Astrocyte of the spinal cord (primary cell): ENCODE data around the gene C10orf143.

Experiments
- DNase-seq: peaks from one replicate; pipeline ENCODE4 v3.0.0; 2011; ENCODE audit warnings: low read depth, low spot score
- H3K4me3 ChIP-seq: 2 replicates; pipeline ENCODE4 v1.5.1; 2011; ENCODE audit warnings: low read depth, mild to moderate bottlenecking, low read length, moderate library complexity
- in situ Hi-C: cut with HindIII; loops from 2 replicates; pipeline ENCODE4 v1.10.0; 2017; ENCODE audit warnings: low sequenced_read_pairs
- TF ChIP-seq, protein P1 (sequence below): IDR thresholded peaks from 2 replicates; pipeline ENCODE4 v1.5.1; 2012; ENCODE audit warnings: low read depth, mild to moderate bottlenecking, low read length, inconsistent platforms

C10orf143 gene

DNA sequence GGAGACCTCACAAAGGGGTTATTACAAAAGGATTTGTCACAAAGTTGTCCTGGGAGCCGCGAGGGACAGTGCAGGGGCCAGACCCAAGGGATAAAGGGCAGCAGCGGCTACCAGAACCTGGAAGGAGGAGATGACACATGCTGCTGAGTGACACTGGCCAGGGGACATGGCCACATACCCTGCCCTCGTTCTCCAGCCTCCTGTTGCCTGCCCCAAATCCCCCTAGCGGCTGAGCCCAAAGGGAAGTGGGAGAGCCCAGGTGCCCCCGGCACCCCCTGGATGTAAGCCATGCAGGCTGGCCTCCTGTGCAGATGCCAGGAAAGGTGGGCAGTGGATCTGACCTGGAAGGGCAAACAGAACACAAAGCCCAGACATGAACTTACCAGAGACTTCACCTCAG, 42.7 kb downstream of the C10orf143 start:
- DNase-seq, result no peak
- TF ChIP-seq, protein P1, sequence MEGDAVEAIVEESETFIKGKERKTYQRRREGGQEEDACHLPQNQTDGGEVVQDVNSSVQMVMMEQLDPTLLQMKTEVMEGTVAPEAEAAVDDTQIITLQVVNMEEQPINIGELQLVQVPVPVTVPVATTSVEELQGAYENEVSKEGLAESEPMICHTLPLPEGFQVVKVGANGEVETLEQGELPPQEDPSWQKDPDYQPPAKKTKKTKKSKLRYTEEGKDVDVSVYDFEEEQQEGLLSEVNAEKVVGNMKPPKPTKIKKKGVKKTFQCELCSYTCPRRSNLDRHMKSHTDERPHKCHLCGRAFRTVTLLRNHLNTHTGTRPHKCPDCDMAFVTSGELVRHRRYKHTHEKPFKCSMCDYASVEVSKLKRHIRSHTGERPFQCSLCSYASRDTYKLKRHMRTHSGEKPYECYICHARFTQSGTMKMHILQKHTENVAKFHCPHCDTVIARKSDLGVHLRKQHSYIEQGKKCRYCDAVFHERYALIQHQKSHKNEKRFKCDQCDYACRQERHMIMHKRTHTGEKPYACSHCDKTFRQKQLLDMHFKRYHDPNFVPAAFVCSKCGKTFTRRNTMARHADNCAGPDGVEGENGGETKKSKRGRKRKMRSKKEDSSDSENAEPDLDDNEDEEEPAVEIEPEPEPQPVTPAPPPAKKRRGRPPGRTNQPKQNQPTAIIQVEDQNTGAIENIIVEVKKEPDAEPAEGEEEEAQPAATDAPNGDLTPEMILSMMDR, result no peak
- no peak overlapping the region for H3K4me3 ChIP-seq
- in situ Hi-C loops, result no loop called here

- TF ChIP-seq, protein P1, result no peak
- DNase-seq, result no peak
- H3K4me3 ChIP-seq, result no peak overlapping the region
- in situ Hi-C loops, result no loop called here
These were observed 43.9 kb downstream of the C10orf143 start for GRCh38 chr10:130066743-130067142.

GRCh38 chr10:130065251-130065650, 45.4 kb downstream of the C10orf143 start:
- DNase-seq, result no peak
- TF ChIP-seq, protein P1, result no peak
- H3K4me3 ChIP-seq, result no peak overlapping the region
- in situ Hi-C loops, result no loop called here

- in situ Hi-C loops, result no loop called here
- no peak for DNase-seq
- no peak overlapping the region for H3K4me3 ChIP-seq
- TF ChIP-seq, protein P1, result no peak
These were observed 45.8 kb downstream of the C10orf143 start for GRCh38 chr10:130064783-130065182.

GRCh38 chr10:130062976-130063375, 47.7 kb downstream of the C10orf143 start:
- H3K4me3 ChIP-seq, result no peak overlapping the region
- TF ChIP-seq, protein P1, result no peak
- in situ Hi-C loops, result no loop called here
- DNase-seq, result no peak

- H3K4me3 ChIP-seq, result no peak overlapping the region
- TF ChIP-seq, protein P1, result no peak
- DNase-seq, result no peak
- in situ Hi-C loops, result no loop called here
These were observed 48.4 kb downstream of the C10orf143 start for GRCh38 chr10:130062201-130062600.

DNA sequence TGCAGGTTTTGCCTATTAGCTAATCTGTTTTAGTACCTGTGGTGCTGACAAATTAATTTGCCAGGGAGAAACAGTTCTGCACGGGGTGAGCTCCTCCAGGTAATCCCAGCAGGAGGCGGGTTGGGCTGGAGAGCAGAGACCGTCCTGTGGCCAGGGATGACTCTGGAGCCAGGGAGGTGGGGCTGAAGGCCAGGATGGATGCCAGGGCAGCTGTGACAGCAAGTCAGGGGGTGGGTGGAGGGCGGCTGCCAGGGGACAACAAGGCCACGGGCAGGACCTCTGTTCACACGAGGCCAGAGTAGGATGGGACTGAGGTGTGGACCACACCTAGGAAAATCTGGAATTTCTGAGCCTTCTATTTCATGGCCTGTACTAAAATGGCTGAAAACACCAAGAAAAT, 48.9 kb downstream of the C10orf143 start:
- no peak overlapping the region for H3K4me3 ChIP-seq
- no peak for DNase-seq
- TF ChIP-seq, protein P1, result no peak
- in situ Hi-C loops, result no loop called here
